GM19397 (cell line): ENCODE results near the gene SLU7.

ENCODE experiments used
- ATAC-seq: cut with Tn5 transposase; IDR thresholded peaks from one replicate; pipeline ENCODE4 v1.9.1; 2021; ENCODE audit warnings: mild to moderate bottlenecking, moderate library complexity; ENCODE audit not compliant: unreplicated experiment

The SLU7 gene

DNA sequence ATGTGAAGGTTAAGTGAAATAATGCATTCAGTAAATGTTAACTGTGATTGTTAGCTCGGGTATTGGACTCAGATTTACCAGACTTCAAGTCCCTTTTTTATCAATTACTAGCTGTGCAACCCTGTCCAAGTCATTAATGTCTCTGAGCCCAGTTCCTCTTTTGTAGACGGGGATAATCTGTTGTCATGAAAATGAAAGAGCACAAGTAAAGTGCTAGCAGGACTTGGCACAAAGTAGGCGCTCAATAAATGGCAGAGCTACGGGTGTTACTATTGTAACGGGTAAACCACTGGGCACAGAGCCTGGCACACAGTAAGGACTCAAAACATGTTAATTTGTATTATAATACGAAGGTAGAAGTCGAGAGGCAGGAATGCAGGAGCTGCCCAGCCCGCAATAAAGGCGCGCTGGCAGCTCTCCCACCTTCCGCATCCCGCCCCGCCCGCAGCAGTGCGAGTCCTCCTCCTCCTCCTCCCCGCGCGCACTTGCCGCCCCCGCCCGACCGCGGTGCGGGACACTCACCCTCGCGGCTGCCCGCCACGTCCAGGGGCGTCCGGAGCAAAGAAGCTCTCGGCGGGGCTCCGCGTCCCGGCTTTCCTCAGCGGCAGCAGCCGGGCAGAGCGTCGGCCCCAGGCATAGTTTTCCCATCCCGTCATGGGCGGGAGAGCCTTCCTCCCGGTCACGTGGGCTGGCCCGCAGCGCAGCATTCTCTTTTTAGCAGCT is 48.7 kb downstream of the SLU7 start, which contains the start of gene C1QTNF2:
Gene C1QTNF2, minus strand, starts transcription at position 637 of the 723 bp plus-strand sequence. CDS start 15,615 bp downstream, outside the sequence.
- ATAC-seq: no peak

DNA sequence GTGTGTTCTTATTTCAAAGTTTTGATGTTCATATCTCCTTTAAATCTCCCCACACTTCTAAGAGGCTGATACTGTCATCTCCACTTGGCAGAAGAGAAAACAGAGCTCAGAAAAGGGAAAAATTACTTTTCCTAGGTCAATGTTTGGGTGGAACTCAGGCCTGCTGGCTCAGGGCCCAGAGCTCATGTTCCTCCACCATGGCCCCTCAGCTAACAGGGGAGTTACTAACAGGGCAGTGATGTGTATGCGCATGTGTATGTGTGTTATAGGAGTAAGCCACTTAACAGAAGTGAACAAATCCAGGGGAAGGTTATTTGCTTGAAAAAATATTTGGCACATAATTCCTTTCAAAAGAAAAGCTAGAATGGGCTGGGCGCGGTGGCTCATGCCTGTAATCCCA is 51.0 kb downstream of the SLU7 start:
- no peak for ATAC-seq

DNA sequence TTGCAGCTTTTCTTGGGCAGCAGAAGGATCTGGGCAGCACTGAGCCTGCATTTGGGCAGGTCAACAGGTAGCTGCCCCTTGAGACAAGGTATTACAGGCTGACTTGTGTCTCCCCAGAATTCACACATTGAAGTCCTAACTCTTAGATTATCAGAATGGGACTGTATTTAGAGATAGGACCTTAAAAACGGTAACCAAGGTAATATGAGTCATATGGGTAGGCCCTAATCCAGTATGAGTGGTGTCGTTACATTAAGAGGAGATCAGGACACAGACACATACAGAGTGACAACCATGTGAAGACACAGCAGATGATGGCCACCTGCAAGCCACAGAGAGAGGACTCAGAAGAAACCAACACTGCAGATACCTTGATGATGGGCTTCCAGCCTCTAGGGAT is 51.6 kb downstream of the SLU7 start:
- ATAC-seq: no peak

DNA sequence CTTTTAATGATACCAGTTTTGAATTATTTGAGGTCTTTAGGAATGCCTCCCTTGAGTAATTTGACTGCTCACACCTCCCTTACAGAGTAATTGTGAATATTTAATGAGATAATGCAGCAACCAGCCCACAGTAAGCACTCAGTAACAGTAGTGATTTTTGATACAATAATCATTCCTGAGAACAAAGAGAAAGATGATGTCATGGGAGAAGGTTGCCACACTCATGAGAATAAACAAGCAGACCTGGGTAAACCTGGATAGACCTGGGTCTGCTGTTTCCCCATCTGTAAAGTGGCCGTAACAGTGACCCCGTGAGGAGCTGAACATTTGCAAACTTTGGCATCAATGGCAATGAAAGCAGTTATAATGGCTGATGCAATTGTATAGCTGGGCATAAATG is 52.7 kb downstream of the SLU7 start:
- ATAC-seq: no peak

DNA sequence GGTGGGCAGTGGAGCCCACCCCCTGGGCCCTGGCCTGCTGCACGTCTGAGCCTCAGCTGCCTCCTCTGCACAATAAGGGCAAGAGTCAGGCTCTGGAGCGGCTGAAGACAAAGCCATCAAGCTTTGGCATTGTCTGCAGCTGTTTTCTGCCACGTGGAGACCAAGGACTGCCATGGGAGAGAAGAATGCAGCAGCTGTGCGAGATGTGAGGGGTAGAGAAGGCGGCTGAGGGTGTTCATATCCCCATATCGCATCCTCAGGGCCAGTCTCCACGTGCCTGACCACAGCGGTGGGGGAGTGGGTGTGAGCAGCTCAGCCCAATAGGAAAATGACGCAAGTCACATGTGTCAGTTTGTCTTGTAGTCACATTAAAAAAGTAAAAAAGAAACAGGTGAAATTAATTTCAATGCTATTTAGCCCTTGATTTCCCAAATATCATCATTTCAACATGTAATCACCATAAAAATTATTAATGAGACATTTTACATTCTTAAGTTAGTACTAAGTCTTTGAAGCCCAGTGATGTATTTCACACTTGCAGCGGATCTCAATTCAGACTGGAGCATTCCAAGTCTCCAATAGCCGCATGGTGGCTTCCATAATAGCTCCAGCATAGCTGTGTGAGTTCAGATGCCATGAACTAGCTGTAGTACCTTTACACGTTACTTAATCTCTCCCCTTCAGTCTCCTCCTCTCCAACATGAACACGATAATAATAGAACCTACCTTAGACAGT is 55.1 kb downstream of the SLU7 start:
- no peak for ATAC-seq

DNA sequence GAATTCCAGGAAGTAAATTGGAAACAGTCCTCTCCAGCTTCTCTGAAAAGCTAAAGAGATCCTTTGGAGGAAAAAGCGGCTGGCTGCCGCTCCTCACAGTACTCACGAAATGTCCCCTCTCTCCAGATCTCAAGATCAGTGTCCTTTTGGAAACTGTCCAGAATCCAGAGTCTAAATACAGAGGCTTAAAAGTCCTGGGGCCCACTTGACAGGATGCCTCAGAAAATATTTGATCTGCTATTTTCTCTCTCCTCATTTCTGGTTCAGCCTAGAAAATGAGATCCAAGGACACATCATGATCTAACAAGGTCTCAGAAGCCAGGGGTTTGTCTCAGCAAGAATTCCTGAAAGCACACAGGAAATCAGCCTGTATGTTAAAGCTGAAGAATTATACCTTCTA is 55.7 kb downstream of the SLU7 start:
- ATAC-seq: no peak

DNA sequence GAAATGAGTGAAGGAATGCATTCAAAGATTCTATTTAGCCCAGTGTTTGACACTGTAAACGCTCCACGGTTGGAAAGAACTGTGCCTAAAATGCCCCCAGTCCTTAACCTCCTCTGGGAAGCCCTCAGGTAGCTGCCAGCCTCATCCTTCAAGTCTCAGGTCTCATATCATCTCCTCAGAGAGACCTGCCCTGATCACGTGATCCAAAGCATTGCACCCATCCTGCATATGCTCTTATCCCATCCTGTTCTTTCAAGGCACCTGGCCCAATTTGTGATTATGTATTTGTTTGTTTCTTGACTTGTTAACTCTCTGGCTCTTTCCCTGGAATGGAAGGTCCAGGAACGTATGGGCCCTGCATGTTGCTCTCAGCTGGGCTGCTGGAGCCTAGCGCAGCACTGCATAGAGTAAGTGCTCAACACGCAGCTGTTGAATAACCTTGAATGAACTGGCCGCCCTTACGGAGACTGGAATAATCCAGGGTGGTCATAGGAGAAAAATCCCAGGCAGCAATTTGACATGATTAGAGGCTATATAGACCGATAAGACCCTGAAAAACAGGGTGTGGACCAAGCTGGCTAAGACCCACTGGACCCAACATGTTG is 57.2 kb downstream of the SLU7 start:
- no peak for ATAC-seq

DNA sequence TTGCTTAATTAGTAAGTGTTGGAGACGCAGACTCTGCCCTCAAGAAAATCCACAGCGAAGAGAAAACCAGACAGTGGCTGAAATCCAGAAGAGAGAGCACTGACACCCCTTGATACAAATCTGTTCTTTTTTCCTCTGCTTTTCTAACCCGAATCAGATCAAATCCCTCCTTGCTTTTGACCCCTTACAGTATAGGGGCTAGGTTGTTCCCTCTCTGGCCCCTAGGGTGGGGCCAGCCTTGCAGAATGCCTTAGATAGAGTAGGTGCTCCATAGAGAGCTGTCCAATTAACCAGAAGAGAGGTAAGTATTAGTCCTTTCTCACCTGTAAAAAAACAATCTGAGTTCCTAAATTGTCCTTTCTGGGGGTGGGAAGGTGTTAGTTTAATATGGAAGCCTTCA is 58.6 kb downstream of the SLU7 start:
- ATAC-seq: no peak

DNA sequence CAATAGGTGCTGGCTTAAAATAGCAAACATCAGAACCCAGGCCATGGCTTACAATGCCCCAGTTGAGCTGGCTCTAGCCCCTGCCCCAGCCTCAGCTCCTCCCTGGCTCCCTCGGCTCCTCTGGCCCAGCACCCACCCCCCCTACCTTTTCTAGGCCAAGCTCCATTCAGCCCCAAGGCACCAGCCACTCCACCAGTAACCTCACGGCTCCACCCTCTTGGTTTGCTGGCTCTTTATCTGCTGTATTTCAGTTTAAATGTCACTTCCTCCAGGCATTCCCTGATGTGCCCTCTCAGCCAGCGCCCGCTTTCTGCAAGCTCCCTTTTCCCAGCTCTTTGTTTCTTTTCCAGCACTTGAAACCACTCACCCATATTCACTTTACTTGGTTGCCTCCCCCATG is 59.1 kb downstream of the SLU7 start:
- no peak for ATAC-seq

DNA sequence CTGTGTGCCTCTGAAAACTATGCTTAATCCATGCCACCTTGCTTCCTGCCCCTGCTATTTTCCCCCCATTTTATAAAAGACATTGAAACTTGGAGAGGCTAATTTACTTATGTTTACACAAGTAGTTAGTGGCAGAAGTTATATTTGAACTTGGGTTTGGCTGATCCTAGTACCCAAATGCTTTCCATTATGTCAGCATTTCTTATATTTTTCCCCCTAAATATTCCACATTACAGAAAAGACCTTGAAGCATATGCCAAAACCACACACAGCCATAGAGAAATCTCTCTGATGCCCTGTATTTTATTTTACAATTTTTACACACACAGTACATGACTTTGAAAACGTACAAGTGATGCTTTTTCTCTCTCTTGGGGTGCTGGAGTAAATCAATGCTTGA is 59.6 kb downstream of the SLU7 start:
- ATAC-seq: no peak

DNA sequence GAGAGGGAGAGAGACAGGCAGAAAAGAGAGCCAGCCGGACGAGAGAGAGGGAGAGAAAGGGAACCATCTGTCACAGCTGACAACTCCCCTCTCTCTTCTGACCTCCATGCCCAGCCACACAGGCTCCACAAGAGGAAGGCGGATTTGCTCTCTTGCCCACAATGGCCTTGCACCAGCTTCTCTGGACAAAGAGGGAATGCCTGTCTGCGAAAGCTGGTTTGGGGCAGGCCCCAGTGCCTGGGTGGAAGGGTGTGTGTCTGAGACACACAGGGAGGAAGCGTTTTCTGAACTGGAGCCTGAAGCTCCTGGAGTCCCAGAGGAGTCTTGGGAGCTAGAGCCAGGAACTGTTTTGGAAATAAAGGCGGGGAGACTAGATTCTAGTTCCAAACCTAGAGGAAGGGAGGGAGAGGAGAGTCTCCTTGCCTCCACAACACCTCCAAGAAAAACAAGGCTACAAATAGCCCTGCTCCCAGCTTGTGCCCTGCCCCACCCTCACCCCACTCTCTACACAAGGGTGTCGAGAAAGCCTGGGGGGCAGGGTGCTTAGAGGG is 60.9 kb downstream of the SLU7 start:
- no peak for ATAC-seq

DNA sequence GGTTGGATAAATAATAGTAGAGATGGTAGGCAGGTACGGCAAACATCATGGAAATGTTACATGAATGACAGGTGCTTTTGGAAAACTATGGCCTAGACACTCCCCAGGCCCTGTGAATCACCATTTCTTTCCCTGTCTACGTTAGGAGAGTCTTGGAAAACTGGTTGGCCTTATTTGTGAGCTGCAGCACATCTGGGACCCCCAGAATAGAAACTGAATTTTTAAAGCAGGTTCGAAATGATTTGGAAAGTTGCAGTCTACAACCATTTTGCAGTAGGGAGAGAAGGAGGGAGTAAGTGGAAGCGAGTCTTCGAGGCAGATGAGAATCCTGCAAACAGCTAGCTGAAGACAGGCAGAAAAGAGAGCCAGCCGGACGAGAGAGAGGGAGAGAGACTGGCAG is 61.5 kb downstream of the SLU7 start:
- ATAC-seq: no peak

DNA sequence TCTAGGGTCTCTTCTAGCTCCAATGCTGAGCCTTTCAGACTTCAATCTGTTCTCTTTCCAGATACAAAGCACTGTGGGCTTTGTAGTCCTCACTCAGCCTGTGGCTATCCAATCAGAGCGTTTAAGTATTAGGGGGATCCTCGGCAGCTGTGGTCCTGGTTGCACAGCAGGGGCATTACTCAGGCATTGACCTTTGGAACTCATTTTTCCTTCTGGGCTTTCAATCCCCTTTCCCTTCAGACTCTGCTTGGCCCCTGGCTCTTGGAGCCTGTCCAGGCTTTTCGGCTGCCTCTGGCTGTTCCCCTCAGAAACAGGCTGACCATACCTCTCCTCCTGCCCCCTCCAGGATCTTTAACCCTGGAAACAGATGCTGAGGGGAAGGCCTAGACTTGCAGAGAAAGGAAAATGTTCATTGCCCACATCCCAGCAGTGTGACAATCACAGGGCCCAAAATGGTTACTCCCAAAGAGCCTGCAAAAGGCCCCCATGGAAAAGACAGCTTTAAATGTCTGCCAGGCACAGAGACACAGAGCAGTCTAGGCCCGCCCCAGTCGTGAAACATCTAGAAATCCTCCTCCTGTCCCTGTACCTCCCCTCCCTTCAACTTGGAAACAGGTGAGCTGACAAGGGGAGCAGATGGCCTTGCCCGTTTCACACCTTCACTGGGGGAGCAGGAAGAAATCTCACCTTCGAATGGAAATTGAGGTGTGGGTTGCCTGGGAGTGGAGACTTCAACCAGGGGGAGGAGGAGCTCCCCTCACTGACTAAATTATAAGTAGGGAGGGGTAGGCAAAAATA is 62.1 kb downstream of the SLU7 start:
- ATAC-seq: no peak

DNA sequence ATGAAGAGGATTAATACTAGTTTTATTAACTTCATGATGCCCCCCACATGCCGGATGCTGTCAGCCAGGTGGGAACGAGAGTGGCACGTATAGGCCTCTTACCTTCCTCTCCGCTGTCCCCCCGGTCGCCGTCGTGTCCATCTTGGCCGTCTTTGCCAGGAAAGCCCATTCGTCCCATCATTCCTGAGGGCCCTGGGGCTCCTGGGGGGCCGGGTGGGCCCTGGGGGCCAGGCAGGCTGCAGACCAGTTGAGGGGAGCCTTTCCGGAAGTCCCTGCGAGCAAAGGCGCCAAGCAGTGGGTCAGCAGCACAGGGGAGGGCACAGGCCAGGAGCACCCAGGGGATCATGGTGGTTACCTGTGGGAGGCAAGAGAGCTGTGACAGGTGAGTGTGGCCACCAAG is 64.2 kb downstream of the SLU7 start:
- no peak for ATAC-seq

DNA sequence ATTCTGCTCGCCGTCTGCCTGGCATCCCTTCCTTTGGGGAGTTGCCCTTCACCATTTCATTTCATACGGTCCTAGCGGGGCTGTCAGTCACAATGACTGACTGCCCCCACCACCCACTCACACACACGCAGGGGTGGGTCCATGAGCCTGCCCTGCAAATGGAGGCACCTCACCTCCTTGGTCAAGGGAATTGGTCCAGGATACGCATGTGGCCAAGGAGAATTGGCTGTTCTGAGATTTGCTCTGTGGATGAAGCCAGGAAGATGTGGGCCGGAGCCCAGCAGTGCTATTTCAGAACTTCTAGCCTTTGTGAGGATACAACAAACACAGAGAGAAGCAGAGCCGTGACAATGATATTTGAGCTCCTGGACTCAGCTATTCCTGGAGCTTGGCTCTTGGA is 65.5 kb downstream of the SLU7 start:
- ATAC-seq: no peak

DNA sequence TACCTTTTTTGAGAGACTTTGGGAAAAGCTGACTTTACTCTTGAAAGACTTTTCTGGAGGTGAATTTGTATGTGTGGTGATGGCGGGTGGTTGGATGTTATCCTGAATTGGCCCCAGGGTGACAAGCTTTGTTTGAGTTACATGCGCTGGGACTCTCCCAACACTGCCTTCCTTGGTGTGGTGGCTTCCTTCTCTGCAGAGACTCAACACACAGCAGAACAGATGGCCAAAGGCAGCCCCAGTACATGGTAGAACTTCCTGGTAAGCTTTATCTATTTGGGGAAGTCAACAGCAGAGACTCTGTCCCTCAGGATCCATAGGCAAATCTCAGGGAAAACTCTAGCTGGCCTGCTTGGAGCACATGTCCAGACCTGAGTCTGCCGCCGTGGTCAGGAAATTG is 66.6 kb downstream of the SLU7 start:
- ATAC-seq: no peak
